Upper lobe of left lung (tissue), 6 donors: ENCODE results near the gene TEAD3. TPM values are rescaled to one million over a fixed set of nuclear protein-coding genes. Genes with fewer than 3 reads are reported as not detected.

Source experiments
- ATAC-seq, 2 donors: fragments of 200-7000 bp; cut with Tn5 transposase; one replicate each; pipeline ENCODE4 v1.9.1; 2022; ENCODE audit warnings: mild to moderate bottlenecking in 2 of 2, moderate library complexity in 2 of 2; ENCODE audit not compliant: low FRiP score in 2 of 2
- DNase-seq, 2 donors: peaks; one replicate each; pipeline ENCODE4 v3.0.0-alpha.2; 2019 to 2020
- H3K27ac ChIP-seq, 4 donors: fragments of 200-600 bp; sonication (generic); one replicate each; pipeline ENCODE4 v1.5.1; 2016 to 2019
- H3K27me3 ChIP-seq, 4 donors: fragments of 200-600 bp; sonication (generic); one replicate each; pipeline ENCODE4 v1.5.1; 2017 to 2019
- H3K36me3 ChIP-seq, 4 donors: fragments of 200-600 bp; sonication (generic); one replicate each; pipeline ENCODE4 v1.5.1; 2016 to 2019
- H3K4me1 ChIP-seq, 4 donors: fragments of 200-600 bp; sonication (generic); one replicate each; pipeline ENCODE4 v1.5.1; 2018 to 2019
- H3K4me3 ChIP-seq, 4 donors: fragments of 200-600 bp; sonication (generic); one replicate each; pipeline ENCODE4 v1.5.1; 2017 to 2019; ENCODE audit warnings: mild to moderate bottlenecking in 2 of 4, moderate library complexity in 1 of 4
- H3K9me3 ChIP-seq, 4 donors: fragments of 200-600 bp; sonication (generic); one replicate each; pipeline ENCODE4 v1.5.1; 2018 to 2019
- EP300 ChIP-seq, 4 donors: sonication (generic); formaldehyde crosslinking; IDR thresholded peaks; one replicate each; pipeline ENCODE4 v1.5.1; 2017; ENCODE audit warnings: antibody characterized with exemption in 4 of 4, control low read depth in 2 of 4
- POLR2A ChIP-seq, 4 donors: fragments of 450-650 bp; IDR thresholded peaks; one replicate each; pipeline ENCODE4 v1.5.1; 2016 to 2017; ENCODE audit warnings: antibody characterized with exemption in 4 of 4, mild to moderate bottlenecking in 2 of 4
- POLR2AphosphoS5 ChIP-seq, 2 donors: sonication (generic); formaldehyde crosslinking; IDR thresholded peaks; one replicate each; pipeline ENCODE4 v1.5.1; 2017; ENCODE audit warnings: antibody characterized with exemption in 2 of 2
- WGBS, 2 donors: methylation state at CpG; one replicate each; pipeline ENCODE4 v1.1.5; 2017 to 2018; 5-methylcytosine and 5-hydroxymethylcytosine counted together
- total RNA-seq, 6 donors: library from RNA; depleted of rRNA in 4 of 6; stranded (reverse); fragments of >200 nt in 4 of 6; gene quantifications; one replicate each; pipeline versions ENCODE4 v1.1.0 to v1.2.1, GENCODE V29; 2016 to 2021
- TF ChIP-seq, protein P1 (sequence below), 6 experiments: fragments of 450-650 bp in 4 of 6; fragments of 200-600 bp in 2 of 6; sonication (generic) in 2 of 6; IDR thresholded peaks; one replicate each; pipeline ENCODE4 v1.5.1; 2016 to 2019; ENCODE audit warnings: antibody characterized with exemption in 6 of 6
- donor health status: DM: no; HTN: no; CAD: no; lungs with moderate emphysema.
- donor health status: DM: no; HTN: yes; CAD: no; lungs with severe emphysema.

Gene TEAD3
- total RNA-seq, 6 donors from 2014 or later = 19.0 to 28.2 (median 21.2) TPM

DNA sequence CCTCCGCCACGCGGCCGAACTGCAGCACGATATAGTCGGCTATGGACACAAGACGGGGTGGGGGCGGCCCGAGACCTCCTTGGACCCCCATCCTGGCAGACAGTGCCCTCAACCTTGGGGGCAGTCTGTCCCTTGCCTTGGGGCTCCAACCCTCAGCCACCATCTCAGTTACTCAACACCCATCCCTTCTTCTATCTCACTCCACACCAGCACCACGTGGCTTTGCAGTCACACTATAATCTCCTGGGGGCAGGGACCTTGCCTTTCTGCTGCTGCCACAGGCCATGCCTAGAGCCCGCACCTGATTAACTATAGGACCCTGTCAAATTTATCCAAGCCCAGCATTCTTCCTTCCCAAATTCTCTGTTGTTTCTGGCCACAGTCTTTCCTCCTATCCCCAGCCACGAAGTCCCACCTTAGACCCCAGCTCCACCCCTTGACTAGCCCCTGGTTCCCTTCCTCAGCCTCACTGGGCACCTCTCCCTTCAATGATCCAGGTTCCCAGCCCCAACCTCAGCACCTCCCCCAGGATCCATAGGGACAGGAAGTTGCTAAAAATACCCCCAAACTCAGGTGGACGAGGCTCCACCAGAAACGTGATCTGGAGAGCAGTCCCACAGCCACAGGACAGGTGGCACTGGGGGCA lies 1.7 kb upstream of the TEAD3 start:
- WGBS, 2 donors = 31 to 43% methylated on average over 10 to 14 of the region's 14 CpGs
- DNase-seq (no peak), ATAC-seq (no peak)
- TF ChIP-seq, protein P1, sequence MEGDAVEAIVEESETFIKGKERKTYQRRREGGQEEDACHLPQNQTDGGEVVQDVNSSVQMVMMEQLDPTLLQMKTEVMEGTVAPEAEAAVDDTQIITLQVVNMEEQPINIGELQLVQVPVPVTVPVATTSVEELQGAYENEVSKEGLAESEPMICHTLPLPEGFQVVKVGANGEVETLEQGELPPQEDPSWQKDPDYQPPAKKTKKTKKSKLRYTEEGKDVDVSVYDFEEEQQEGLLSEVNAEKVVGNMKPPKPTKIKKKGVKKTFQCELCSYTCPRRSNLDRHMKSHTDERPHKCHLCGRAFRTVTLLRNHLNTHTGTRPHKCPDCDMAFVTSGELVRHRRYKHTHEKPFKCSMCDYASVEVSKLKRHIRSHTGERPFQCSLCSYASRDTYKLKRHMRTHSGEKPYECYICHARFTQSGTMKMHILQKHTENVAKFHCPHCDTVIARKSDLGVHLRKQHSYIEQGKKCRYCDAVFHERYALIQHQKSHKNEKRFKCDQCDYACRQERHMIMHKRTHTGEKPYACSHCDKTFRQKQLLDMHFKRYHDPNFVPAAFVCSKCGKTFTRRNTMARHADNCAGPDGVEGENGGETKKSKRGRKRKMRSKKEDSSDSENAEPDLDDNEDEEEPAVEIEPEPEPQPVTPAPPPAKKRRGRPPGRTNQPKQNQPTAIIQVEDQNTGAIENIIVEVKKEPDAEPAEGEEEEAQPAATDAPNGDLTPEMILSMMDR (IDR thresholded peaks at IDR 0.05) = no peak
- TF ChIP-seq POLR2AphosphoS5 (IDR thresholded peaks at IDR 0.05) (no peak), POLR2A (IDR thresholded peaks at IDR 0.05) (no peak), EP300 (IDR thresholded peaks at IDR 0.05) (no peak)
- peak overlapping the region; percentile 94 to 97 (median 95) for H3K27ac ChIP-seq
- H3K36me3 ChIP-seq = no peaks in the 10 kb centered on the region
- H3K4me3 ChIP-seq = peak overlapping the region in 3 of 4 donors; percentile 75 to 95 (median 93)
- H3K9me3 ChIP-seq = no peaks in the 10 kb centered on the region
- peaks cover 0 to 12% (median 4%) of the 10 kb centered on the region in 4 donors for H3K27me3 ChIP-seq
- H3K4me1 ChIP-seq = peaks cover 26 to 47% (median 36%) of the 10 kb centered on the region in 4 donors

DNA sequence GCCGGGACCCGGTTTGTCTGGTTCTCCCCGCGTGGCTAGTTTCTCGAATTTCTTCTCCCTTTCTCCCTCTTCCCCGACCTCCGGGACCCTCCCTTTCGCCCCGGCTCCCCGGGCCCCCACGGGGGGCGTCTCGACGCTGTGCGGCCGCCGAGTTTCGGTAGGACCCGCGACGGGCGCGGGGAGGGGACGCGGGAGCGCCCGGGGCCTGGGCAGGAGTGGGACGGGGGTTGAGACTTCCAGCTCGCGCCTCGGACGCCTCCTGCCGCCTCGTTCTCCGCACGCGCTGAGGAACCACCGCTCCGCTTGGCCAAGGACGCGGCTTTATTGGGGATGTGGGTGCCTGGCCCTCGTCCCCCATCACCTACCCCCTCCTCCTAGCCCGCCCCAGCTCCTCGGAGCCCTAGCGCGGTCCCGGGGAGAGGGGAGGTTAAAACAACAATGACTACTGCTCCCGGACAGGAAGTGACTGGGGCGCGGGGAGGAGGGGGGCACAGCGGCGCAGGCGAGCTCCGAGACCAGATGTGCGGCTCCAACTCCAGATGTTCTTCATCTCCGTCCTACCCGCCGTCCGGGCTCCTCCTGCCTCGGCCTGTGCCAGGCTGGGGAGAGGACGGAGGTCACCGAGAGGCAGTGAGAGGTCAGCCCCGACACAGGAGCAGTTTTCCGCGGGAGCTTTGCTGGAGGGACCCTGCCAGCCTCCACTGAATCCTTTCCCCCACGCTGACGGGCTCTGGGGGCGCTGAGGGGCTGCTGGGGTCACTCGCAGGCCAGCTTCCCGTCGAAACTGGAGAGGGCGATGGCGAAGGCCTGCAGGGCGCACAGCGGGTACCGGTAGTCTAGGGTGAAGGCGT lies 917 bp upstream of the TEAD3 start:
- ATAC-seq = peak; percentile 54 to 79

DNA sequence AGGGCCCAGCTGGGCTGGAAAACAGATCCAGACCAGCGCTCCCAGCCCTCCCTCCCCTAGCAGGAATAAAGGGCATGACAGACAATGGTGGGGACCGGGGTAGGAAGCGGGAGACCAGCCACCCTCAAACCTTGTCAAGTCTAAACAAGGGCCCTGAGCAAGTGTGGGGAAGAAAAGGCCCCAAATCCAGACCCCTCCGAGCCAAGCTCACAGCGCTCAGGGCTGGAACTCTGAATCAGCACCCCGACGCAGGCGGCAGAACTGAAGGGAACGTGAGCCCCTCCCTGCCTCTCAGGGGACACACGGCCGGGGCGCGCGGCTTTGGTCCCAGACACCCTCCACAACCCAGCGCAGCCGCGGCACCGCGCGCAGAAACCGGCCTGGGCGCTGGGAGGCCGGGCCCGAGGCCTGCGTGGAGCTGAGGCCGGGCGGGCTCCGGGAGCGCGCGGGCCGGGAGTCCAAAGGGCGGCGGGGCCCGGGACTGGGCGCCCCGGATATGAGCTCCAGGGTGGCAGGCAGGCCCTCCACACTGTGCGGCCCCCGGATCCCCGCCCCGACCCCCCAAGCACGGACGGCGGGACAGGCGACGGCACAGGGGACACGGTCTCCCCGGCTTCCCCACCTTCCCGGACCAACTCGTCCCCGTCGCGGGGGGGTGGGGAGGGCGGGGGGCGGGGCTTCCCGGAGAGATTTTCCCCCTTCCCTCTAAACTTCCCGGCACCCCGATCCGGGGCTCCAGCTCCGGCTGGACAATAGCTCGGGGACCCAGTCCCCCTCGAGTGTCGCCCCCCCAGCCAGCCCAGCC lies 641 bp downstream of the TEAD3 start:
- Histone ChIP-seq H3K4me1 (peaks cover 40 to 65% (median 56%) of the 10 kb centered on the region in 4 donors), H3K27ac (peak overlapping the region; percentile 94 to 97 (median 94)), H3K36me3 (no peaks in the 10 kb centered on the region), H3K9me3 (no peaks in the 10 kb centered on the region), H3K27me3 (peaks cover 0 to 12% (median 4%) of the 10 kb centered on the region in 4 donors), H3K4me3 (peak overlapping the region; percentile 48 to 95 (median 84))
- TF ChIP-seq, protein P1 (IDR thresholded peaks at IDR 0.05) = no peak
- TF ChIP-seq EP300 (IDR thresholded peaks at IDR 0.05) (no peak), POLR2AphosphoS5 (IDR thresholded peaks at IDR 0.05) (no peak), POLR2A (IDR thresholded peaks at IDR 0.05) (no peak)
- ATAC-seq = peak; percentile 4 to 55
- WGBS, 2 donors = 25 to 46% methylated on average over 5 to 28 of the region's 63 CpGs
- peak in 1 of 2 donors; percentile 90 for DNase-seq

More for the DNA sequence above, 917 bp upstream of the TEAD3 start:
- Histone ChIP-seq H3K27ac (peak overlapping the region; percentile 94 to 97 (median 95)), H3K9me3 (no peaks in the 10 kb centered on the region), H3K4me1 (peaks cover 26 to 50% (median 41%) of the 10 kb centered on the region in 4 donors), H3K36me3 (no peaks in the 10 kb centered on the region), H3K4me3 (peak overlapping the region; percentile 44 to 95 (median 84)), H3K27me3 (peaks cover 0 to 12% (median 4%) of the 10 kb centered on the region in 4 donors)
- TF ChIP-seq EP300 (IDR thresholded peaks at IDR 0.05) (no peak), POLR2A (IDR thresholded peaks at IDR 0.05) (no peak), POLR2AphosphoS5 (IDR thresholded peaks at IDR 0.05) (peak; percentile 63 to 65)
- TF ChIP-seq, protein P1 (IDR thresholded peaks at IDR 0.05) = no peak
- DNase-seq = peak; percentile 54 to 91
- 5 to 7% methylated on average over 44 to 48 of the region's 77 CpGs for WGBS, 2 donors

DNA sequence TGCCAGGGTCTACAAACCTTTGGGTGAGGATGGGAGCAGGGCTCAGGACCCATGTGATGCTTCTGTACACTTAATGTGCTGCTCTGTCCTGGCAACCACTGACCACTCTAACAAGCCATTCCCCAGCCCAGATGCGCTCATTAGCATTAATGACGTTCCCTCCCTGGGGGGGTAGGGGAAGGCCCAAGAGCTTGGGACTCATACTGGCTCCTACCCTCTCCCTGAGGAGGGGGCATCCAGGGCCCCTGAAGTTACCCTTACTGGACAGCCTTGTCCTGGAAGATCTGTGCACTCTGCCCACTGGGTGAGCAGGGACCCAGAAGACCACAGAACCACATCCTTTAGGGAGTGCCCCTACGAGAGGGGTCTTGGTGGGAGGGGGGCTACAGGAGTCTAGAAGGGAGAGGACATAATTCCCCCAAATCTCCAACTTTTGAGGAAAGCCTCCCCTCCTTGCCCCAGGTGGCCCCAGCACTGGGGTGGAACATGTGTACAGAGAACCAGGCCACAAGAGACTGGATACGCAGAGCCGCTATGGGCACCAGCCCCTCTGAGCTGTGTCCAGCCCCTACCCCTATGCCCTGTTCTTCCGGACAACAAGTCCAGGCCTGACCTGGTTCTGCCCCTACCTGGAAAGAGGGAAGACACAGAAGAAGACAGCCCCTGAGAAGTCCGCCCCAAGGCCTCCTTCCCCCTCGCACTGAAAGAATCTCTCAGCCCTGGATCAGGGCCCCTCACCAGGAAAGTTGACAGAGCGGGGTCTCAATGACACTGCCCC lies 1.4 kb downstream of the TEAD3 start:
- TF ChIP-seq POLR2A (IDR thresholded peaks at IDR 0.05) (no peak), POLR2AphosphoS5 (IDR thresholded peaks at IDR 0.05) (no peak)
- peak overlapping the region; percentile 94 to 97 (median 94) for H3K27ac ChIP-seq
- H3K4me1 ChIP-seq = peaks cover 43 to 70% (median 62%) of the 10 kb centered on the region in 4 donors
- H3K9me3 ChIP-seq = no peaks in the 10 kb centered on the region
- H3K4me3 ChIP-seq = peak overlapping the region; percentile 48 to 95 (median 84)
- ATAC-seq = no peak
- H3K27me3 ChIP-seq = peaks cover 0 to 12% (median 4%) of the 10 kb centered on the region in 4 donors
- no peaks in the 10 kb centered on the region for H3K36me3 ChIP-seq
- 69 to 76% methylated on average over 6 to 9 of the region's 9 CpGs for WGBS, 2 donors
- DNase-seq = no peak
